ENCODE measurements around the gene CACUL1. TPM values are rescaled to one million over a fixed set of nuclear protein-coding genes. Genes with fewer than 3 reads are reported as not detected.
A peak's percentile ranks its signal among the peaks of the same experiment; 100 is the strongest.
"Not testable (repeated sequence)": the region's sequence is repeated elsewhere in the genome, so short reads cannot be mapped to it uniquely, and the experiment has no call there.

CACUL1 gene
- total RNA-seq, 1 experiment from 2014 or later: 38.5 TPM

DNA sequence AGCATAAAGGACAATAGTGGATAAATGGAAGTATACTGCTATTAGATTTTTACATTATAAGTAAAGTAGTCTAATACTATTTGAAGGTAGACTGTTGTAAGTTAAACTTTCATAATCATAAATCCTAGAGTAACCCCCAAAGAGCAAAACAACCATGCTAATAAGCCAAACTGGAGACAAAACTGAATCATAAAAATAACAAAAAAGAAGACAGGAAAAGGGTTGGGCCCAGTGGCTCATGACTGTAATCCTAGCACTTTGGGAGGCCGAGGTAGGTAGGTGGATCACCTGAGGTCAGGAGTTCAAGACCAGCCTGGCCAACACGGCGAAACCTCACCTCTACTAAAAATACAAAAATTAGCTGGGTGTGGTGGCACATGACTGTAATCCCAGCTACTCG is 9.7 kb downstream of the CACUL1 start:
- no peaks in the 10 kb centered on the region for H4K20me1 ChIP-seq (ENCODE audit: control insufficient read depth, insufficient read depth, insufficient read length)
- TF ChIP-seq, protein P1, sequence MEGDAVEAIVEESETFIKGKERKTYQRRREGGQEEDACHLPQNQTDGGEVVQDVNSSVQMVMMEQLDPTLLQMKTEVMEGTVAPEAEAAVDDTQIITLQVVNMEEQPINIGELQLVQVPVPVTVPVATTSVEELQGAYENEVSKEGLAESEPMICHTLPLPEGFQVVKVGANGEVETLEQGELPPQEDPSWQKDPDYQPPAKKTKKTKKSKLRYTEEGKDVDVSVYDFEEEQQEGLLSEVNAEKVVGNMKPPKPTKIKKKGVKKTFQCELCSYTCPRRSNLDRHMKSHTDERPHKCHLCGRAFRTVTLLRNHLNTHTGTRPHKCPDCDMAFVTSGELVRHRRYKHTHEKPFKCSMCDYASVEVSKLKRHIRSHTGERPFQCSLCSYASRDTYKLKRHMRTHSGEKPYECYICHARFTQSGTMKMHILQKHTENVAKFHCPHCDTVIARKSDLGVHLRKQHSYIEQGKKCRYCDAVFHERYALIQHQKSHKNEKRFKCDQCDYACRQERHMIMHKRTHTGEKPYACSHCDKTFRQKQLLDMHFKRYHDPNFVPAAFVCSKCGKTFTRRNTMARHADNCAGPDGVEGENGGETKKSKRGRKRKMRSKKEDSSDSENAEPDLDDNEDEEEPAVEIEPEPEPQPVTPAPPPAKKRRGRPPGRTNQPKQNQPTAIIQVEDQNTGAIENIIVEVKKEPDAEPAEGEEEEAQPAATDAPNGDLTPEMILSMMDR (conservative IDR thresholded peaks at IDR 0.05): no peak
- H3K27me3 ChIP-seq (ENCODE audit: insufficient read depth, low read length): no peaks in the 10 kb centered on the region

DNA sequence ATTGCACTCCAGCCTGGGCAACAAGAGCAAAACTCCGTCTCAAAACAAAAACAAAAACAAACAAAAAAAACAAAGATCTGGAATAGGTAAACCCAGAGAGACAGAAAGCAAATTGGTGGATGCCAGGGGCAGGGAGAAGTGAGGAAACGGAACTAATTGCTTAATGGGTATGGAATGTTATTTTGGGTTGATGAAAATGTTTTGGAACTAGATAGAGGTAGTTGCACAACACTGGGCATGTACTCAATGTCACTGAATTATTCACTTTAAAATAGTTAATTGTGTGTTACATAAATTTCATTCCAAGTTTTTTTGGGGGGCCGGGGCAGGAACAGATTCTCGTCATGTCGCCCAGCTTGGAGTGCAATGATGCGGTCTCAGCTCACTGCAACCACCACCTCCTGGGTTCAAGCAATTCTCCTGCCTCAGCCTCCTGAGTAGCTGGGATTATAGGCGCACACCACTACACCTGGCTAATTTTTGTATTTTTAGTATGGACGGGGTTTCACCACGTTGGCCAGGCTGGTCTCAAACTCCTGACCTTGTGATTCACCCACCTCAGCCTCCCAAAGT is 10.3 kb downstream of the CACUL1 start:
- not testable (repeated sequence) for H3K27ac ChIP-seq (ENCODE audit: insufficient read length, low read depth, low read length); H2BK120ac ChIP-seq (ENCODE audit: low read depth, low read length, poor library complexity, severe bottlenecking); H3K79me1 ChIP-seq (ENCODE audit: insufficient read depth, low read depth, low read length, poor library complexity, severe bottlenecking); H2BK12ac ChIP-seq (ENCODE audit: insufficient read length, low read depth, low read length); H3K14ac ChIP-seq (ENCODE audit: insufficient read depth, low read length); H4K91ac ChIP-seq (ENCODE audit: insufficient read length, low read depth, low read length); H2AK5ac ChIP-seq (ENCODE audit: insufficient read length, low read length); H4K5ac ChIP-seq (ENCODE audit: insufficient read length, low read depth, low read length); H3K56ac ChIP-seq (ENCODE audit: insufficient read length, low read depth, low read length); H2BK15ac ChIP-seq (ENCODE audit: low read depth, low read length); H3T11ph ChIP-seq (ENCODE audit: low read length); H3K4me1 ChIP-seq (ENCODE audit: insufficient read depth, low read length); H3K18ac ChIP-seq (ENCODE audit: insufficient read length, low read depth, low read length); H3K23ac ChIP-seq (ENCODE audit: insufficient read length, low read depth, low read length); H3K9me3 ChIP-seq (ENCODE audit: control insufficient read depth, low read depth, low read length); H2AFZ ChIP-seq (ENCODE audit: low read length); H3K4ac ChIP-seq (ENCODE audit: low read depth, low read length); H4K20me1 ChIP-seq (ENCODE audit: control insufficient read depth, insufficient read depth, insufficient read length); H3K9me3 Mint-ChIP-seq; H2BK5ac ChIP-seq (ENCODE audit: insufficient read length, low read length); H3K23me2 ChIP-seq (ENCODE audit: insufficient read length, low read depth, low read length, poor library complexity, severe bottlenecking); H4K8ac ChIP-seq (replicated peaks; ENCODE audit: insufficient read length, low read depth, low read length); H3K4me2 ChIP-seq (ENCODE audit: insufficient read depth, insufficient read length, low read length); H3K27me3 ChIP-seq (ENCODE audit: insufficient read depth, low read length); DNase-seq; H3K9ac ChIP-seq (ENCODE audit: extremely low read depth, insufficient read length, low read length); H3K27me3 Mint-ChIP-seq (ENCODE audit: low read depth); H2BK20ac ChIP-seq (ENCODE audit: low read depth, low read length, poor library complexity, severe bottlenecking); H3K4me3 Mint-ChIP-seq
- Mint-ChIP-seq H3K36me3 (ENCODE audit: insufficient read depth in 1 of 3, low read depth in 3 of 3) (peaks cover 4 to 16% (median 5%) of the 10 kb centered on the region in 3 experiments; a peak in 5 of 7 replicates), H3K4me1 (peaks cover 27 to 35% of the 10 kb centered on the region in 2 experiments), H3K27ac (peak overlapping the region in 1 of 3 experiments; percentile 88; a peak in 4 of 7 replicates)
- WGBS (ENCODE audit: extremely low coverage, insufficient read length, low lambda C conversion rate): 100% methylated on average over 1 of the region's 9 CpGs
- H3K79me2 ChIP-seq (ENCODE audit: insufficient read depth, low read length): peaks cover 43% of the 10 kb centered on the region; the same call in 1 of the 2 replicates

More for the DNA sequence above, 9.7 kb downstream of the CACUL1 start:
- H3K27me3 Mint-ChIP-seq (ENCODE audit: low read depth): no peaks in the 10 kb centered on the region
- no peak overlapping the region for H4K8ac ChIP-seq (replicated peaks; ENCODE audit: insufficient read length, low read depth, low read length)
- H2AK5ac ChIP-seq (ENCODE audit: insufficient read length, low read length): no peak overlapping the region
- H3K23ac ChIP-seq (ENCODE audit: insufficient read length, low read depth, low read length): no peak overlapping the region
- no peaks in the 10 kb centered on the region for H3K9me3 Mint-ChIP-seq
- no peak overlapping the region for H4K91ac ChIP-seq (ENCODE audit: insufficient read length, low read depth, low read length)
- no CpG with 5 or more reads among the region's 4 CpGs for WGBS (ENCODE audit: extremely low coverage, insufficient read length, low lambda C conversion rate)
- H2AFZ ChIP-seq (ENCODE audit: low read length): no peak overlapping the region
- H3K14ac ChIP-seq (ENCODE audit: insufficient read depth, low read length): no peak overlapping the region
- H3K27ac ChIP-seq (ENCODE audit: insufficient read length, low read depth, low read length): no peak overlapping the region
- no peak overlapping the region for H3K56ac ChIP-seq (ENCODE audit: insufficient read length, low read depth, low read length)
- no peak for DNase-seq
- no peak overlapping the region for H3K4me3 Mint-ChIP-seq
- no peak overlapping the region for H2BK20ac ChIP-seq (ENCODE audit: low read depth, low read length, poor library complexity, severe bottlenecking)
- H2BK120ac ChIP-seq (ENCODE audit: low read depth, low read length, poor library complexity, severe bottlenecking): no peak overlapping the region
- H3K4ac ChIP-seq (ENCODE audit: low read depth, low read length): no peak overlapping the region
- H3K36me3 Mint-ChIP-seq (ENCODE audit: insufficient read depth in 1 of 3, low read depth in 3 of 3): peaks cover 4 to 16% (median 5%) of the 10 kb centered on the region in 3 experiments; a peak in 5 of 7 replicates
- H3K4me1 ChIP-seq (ENCODE audit: insufficient read depth, low read length): no peaks in the 10 kb centered on the region
- H3K27ac Mint-ChIP-seq: peak overlapping the region in 1 of 3 experiments; percentile 52; a peak in 1 of 7 replicates
- H3T11ph ChIP-seq (ENCODE audit: low read length): no peak overlapping the region
- no peak overlapping the region for H2BK15ac ChIP-seq (ENCODE audit: low read depth, low read length)
- H2BK5ac ChIP-seq (ENCODE audit: insufficient read length, low read length): no peak overlapping the region
- peaks cover 44% of the 10 kb centered on the region; the same call in 1 of the 2 replicates for H3K79me2 ChIP-seq (ENCODE audit: insufficient read depth, low read length)
- H2BK12ac ChIP-seq (ENCODE audit: insufficient read length, low read depth, low read length): no peak overlapping the region
- H3K4me1 Mint-ChIP-seq: peaks cover 27 to 35% of the 10 kb centered on the region in 2 experiments
- H3K79me1 ChIP-seq (ENCODE audit: insufficient read depth, low read depth, low read length, poor library complexity, severe bottlenecking): peaks cover 3% of the 10 kb centered on the region
- no peaks in the 10 kb centered on the region for H3K9me3 ChIP-seq (ENCODE audit: control insufficient read depth, low read depth, low read length)
- H3K4me2 ChIP-seq (ENCODE audit: insufficient read depth, insufficient read length, low read length): no peak overlapping the region
- H3K18ac ChIP-seq (ENCODE audit: insufficient read length, low read depth, low read length): no peak overlapping the region
- no peak overlapping the region for H4K5ac ChIP-seq (ENCODE audit: insufficient read length, low read depth, low read length)
- H3K23me2 ChIP-seq (ENCODE audit: insufficient read length, low read depth, low read length, poor library complexity, severe bottlenecking): no peaks in the 10 kb centered on the region
- H3K9ac ChIP-seq (ENCODE audit: extremely low read depth, insufficient read length, low read length): no peak overlapping the region

All from H9 (cell line).